CD4-positive, alpha-beta memory T cell (primary cell): ENCODE results near the gene VEZT. TPM values are rescaled to one million over a fixed set of nuclear protein-coding genes. Genes with fewer than 3 reads are reported as not detected.

Experiments used
- CTCF ChIA-PET: fragments of 350-600 bp; sonication (Branson Sonifier 250); formaldehyde crosslinking; loops from one replicate; lab custom pipeline; 2021; ENCODE audit warnings: inconsistent platforms; ENCODE audit not compliant: partially characterized antibody; lab: Charles Lee
- POLR2A ChIA-PET: fragments of 350-600 bp; sonication (Branson Sonifier 250); formaldehyde crosslinking; loops from one replicate; lab custom pipeline; 2021; ENCODE audit not compliant: partially characterized antibody; lab: Charles Lee
- DNase-seq, 5 donors: peaks; one replicate each; pipeline versions ENCODE4 v3.0.0 to v3.0.0-alpha.2; 2020 to 2022; ENCODE audit warnings: mixed read lengths in 1 of 5
- H3K27ac ChIP-seq: one replicate; pipeline ENCODE4 v1.7.0; 2013; ENCODE audit warnings: low read depth, low read length
- H3K27me3 ChIP-seq: 2 replicates; pipeline ENCODE4 v1.7.0; 2013; ENCODE audit warnings: mild to moderate bottlenecking, low read length, moderate library complexity; ENCODE audit not compliant: insufficient read depth
- H3K36me3 ChIP-seq: 2 replicates; pipeline ENCODE4 v1.7.0; 2013; ENCODE audit warnings: mild to moderate bottlenecking, low read length, moderate library complexity; ENCODE audit not compliant: insufficient read depth
- H3K4me1 ChIP-seq: 2 replicates; pipeline ENCODE4 v1.7.0; 2013; ENCODE audit warnings: mild to moderate bottlenecking, low read length, moderate library complexity; ENCODE audit not compliant: insufficient read depth
- H3K4me3 ChIP-seq, 2 donors: one replicate each; pipeline ENCODE4 v1.7.0; 2013; ENCODE audit warnings: low read length in 2 of 2, mild to moderate bottlenecking in 1 of 2
- H3K9me3 ChIP-seq, 2 donors: one replicate each; pipeline ENCODE4 v1.7.0; 2013; ENCODE audit warnings: low read length in 2 of 2, control low read depth in 1 of 2; ENCODE audit not compliant: control insufficient read depth in 1 of 2
- H3K27ac Mint-ChIP-seq, 7 donors: one replicate each; pipeline ENCODE4 v1.8.0; 2020 to 2021; ENCODE audit warnings: mixed read lengths in 7 of 7, mild to moderate bottlenecking in 6 of 7, inconsistent platforms in 3 of 7, moderate library complexity in 3 of 7
- H3K27me3 Mint-ChIP-seq, 2 donors: one replicate each; pipeline ENCODE4 v1.8.0; 2020 to 2021; ENCODE audit warnings: mixed read lengths in 2 of 2
- H3K36me3 Mint-ChIP-seq, 2 donors: one replicate each; pipeline ENCODE4 v1.8.0; 2020 to 2021; ENCODE audit warnings: mixed read lengths in 2 of 2, inconsistent platforms in 1 of 2, mild to moderate bottlenecking in 1 of 2
- H3K4me1 Mint-ChIP-seq, 4 donors: one replicate each; pipeline ENCODE4 v1.8.0; 2020 to 2021; ENCODE audit warnings: mixed read lengths in 4 of 4, mild to moderate bottlenecking in 1 of 4
- H3K4me3 Mint-ChIP-seq, 8 donors: one replicate each; pipeline ENCODE4 v1.8.0; 2020 to 2021; ENCODE audit warnings: mixed read lengths in 8 of 8, mild to moderate bottlenecking in 7 of 8, moderate library complexity in 6 of 8, inconsistent platforms in 3 of 8
- H3K9me3 Mint-ChIP-seq, 8 donors: one replicate each; pipeline ENCODE4 v1.8.0; 2020 to 2021; ENCODE audit warnings: mixed read lengths in 8 of 8, mild to moderate bottlenecking in 5 of 8, inconsistent platforms in 3 of 8, moderate library complexity in 1 of 8
- intact Hi-C: fragments of 100-400 bp; cut with micrococcal nuclease; formaldehyde crosslinking; loops from one replicate; pipeline ENCODE4 v1.15.1; 2023
- polyA plus RNA-seq, 2 donors: library from polyadenylated mRNA; unstranded; fragments of 300-500 nt; fragmentation: Illumina TruSeq; gene quantifications; one replicate each; pipeline ENCODE4 v1.2.3, GENCODE V29; 2021
- total RNA-seq, 2 experiments: library from RNA; stranded (reverse); gene quantifications; one replicate each; pipeline ENCODE4 v1.2.3, GENCODE V29; 2021

VEZT gene
- total and polyA plus RNA-seq, 4 experiments from 2014 or later = 22.3 to 49.4 (median 34.9) TPM

DNA sequence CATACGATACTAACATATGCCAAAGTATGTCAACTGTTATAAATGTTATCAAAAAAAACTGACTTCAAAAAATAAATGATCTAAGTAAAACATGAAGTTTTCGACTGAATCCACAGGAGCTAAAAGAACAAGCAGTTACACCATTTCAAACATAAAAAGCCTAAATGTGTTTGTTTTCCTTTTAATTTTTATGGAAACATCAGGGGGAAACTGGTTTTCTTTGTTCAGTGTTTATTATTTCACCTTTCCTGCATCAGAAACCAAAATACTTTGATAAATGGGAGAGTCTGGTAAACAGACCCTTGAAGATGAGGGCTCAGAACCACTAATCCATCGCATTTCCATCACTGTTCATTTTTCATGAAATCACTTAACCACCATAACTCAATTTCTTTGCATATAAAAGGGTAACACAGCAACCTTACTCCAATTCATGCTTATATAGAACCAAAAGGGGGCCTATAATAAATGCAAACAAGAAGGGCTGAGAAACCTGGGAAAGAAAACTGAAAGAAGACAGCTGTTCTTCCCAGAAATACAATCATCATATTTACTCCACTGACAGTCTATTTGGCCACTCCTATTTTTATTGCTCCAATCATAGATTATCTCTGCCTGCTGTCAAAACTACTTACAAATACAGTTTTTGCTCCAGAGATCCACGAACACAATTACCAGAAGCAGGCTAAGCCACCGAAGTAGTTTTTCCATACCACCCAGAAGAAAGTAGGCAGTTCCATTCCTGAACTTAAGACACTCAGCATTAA lies 17.3 kb upstream of the VEZT start:
- H3K9me3 ChIP-seq = no peaks in the 10 kb centered on the region
- no peaks in the 10 kb centered on the region for H3K9me3 Mint-ChIP-seq

DNA sequence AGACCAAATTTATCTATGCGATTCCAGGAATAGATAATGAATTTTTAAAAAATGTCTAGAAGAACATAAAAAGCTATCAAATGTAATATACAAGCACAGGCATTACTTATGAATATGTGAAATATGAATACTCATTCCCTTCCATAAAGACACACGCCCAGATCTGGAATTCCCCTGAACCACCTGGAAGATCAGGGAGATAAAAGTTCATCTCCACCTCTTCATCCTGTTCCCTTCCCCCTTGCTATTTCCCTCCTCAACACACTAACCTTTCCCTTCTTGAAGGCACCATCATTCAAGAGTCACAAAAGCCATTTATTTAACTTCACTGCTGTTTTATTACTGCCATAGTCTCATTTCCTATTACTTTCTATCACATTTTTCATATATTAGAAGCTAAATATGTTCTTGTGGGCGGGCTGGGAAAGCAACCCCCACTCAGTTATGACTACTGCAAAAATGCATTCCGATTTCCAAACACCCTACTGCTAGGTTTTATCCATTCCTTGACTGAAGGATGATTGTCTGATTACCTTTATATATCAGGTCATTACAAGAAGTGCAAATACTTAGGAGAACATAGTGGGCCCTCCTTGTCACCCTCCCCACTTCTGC lies 16.4 kb upstream of the VEZT start:
- Mint-ChIP-seq H3K27me3 (peaks cover 0 to 1% of the 10 kb centered on the region in 2 donors), H3K27ac (peak overlapping the region in 1 of 7 donors; percentile 20), H3K4me3 (no peak overlapping the region), H3K9me3 (no peaks in the 10 kb centered on the region), H3K4me1 (no peaks in the 10 kb centered on the region), H3K36me3 (no peaks in the 10 kb centered on the region)
- intact Hi-C loops = no loop called here
- no peaks in the 10 kb centered on the region for H3K27me3 ChIP-seq
- H3K9me3 ChIP-seq = no peaks in the 10 kb centered on the region
- ChIA-PET POLR2A (no interaction called here), CTCF (interaction anchor here (0.8 to 1.3 kb wide), 3 partner anchors 31 to 84 kb away, joined by 3 to 4 read pairs (median 3); no protein-coding TSS in a partner anchor)
- H3K27ac ChIP-seq = no peak overlapping the region
- no peak overlapping the region for H3K4me3 ChIP-seq
- no peak for DNase-seq
- H3K4me1 ChIP-seq = no peaks in the 10 kb centered on the region
- H3K36me3 ChIP-seq = no peaks in the 10 kb centered on the region

More for the DNA sequence above, 17.3 kb upstream of the VEZT start:
- no peak overlapping the region for H3K27ac ChIP-seq
- Mint-ChIP-seq H3K27me3 (peaks cover 0 to 1% of the 10 kb centered on the region in 2 donors), H3K4me1 (no peaks in the 10 kb centered on the region), H3K27ac (peak overlapping the region in 1 of 7 donors; percentile 7), H3K4me3 (no peak overlapping the region), H3K36me3 (no peaks in the 10 kb centered on the region)
- no peaks in the 10 kb centered on the region for H3K4me1 ChIP-seq
- POLR2A ChIA-PET = no interaction called here
- no peak for DNase-seq
- no peaks in the 10 kb centered on the region for H3K36me3 ChIP-seq
- intact Hi-C loops = no loop called here
- H3K27me3 ChIP-seq = no peaks in the 10 kb centered on the region
- CTCF ChIA-PET = interaction anchor here (0.7 to 1.3 kb wide), 4 partner anchors 17 to 372 kb away, joined by 3 to 4 read pairs (median 3); partner anchors contain the start of genes FGD6 and VEZT
- H3K4me3 ChIP-seq = no peak overlapping the region

DNA sequence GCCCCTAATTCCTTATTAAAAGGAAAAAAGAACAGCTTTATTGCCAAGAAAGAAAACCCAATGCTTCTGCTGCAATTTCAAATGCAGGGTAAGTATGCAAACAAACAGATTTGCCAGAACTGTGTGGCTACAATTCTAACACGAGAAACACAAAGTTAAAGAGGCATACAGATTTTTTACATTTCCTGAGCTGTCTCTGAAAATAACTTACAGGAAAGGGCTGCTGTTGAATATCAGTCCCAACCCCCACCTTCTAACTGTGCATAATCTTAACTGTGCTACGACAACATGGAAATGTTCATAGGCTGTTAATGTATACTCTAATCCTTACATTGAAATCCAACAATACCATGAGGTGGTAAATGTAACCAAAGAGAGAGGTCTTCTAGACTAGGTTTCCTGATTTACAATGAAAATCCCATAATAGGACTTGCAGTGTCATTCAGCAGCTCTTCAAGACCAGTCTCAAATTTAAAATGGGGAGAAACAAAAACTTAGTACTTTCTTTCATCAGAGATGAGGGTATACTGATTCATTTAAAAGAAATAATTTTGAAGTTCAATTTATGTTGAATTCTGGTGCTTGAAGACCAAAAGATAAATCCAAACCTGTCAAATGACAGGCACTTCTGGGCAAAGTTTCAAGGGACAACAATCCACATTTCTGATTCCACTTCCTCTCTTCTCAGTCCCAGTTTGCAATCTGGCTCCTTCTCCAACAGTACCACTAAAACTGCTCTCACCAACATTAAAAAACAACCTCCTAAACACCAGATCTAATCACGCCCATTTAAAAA lies 14.7 kb upstream of the VEZT start:
- no peaks in the 10 kb centered on the region for H3K27me3 ChIP-seq
- H3K27ac Mint-ChIP-seq = no peak overlapping the region

DNA sequence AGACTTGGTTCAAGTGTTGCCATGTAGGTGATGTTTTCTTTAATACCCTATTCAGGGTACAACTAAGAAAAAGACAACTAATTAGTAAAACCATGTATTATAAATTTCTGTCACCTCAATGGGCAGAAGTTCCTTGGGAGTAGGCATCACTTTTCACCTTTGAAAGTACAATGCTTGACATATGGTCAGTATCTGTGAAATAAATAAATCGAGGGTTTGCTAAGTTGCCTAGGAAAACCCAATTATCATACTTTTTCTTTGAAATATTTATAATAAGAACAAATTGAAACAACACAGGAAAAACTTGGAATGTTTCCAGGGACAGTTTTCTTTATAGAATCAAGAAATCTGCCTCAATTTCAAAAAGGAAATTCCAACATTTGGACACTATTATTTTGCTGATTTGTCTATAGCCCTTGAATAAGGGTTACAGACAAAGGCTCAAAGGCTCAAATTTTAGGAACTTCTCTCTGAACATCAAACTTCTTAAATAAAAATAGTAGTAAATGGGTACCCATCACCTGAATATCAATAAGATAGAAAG lies 14.0 kb upstream of the VEZT start:
- Mint-ChIP-seq H3K4me3 (no peak overlapping the region), H3K9me3 (no peaks in the 10 kb centered on the region), H3K36me3 (no peaks in the 10 kb centered on the region), H3K4me1 (no peaks in the 10 kb centered on the region), H3K27me3 (peaks cover 0 to 3% of the 10 kb centered on the region in 2 donors), H3K27ac (no peak overlapping the region)
- no peaks in the 10 kb centered on the region for H3K36me3 ChIP-seq
- H3K4me3 ChIP-seq = no peak overlapping the region
- no peaks in the 10 kb centered on the region for H3K4me1 ChIP-seq
- H3K27ac ChIP-seq = no peak overlapping the region
- intact Hi-C loops = no loop called here
- H3K9me3 ChIP-seq = no peaks in the 10 kb centered on the region
- CTCF ChIA-PET = no interaction called here
- DNase-seq = no peak
- POLR2A ChIA-PET = no interaction called here
- no peaks in the 10 kb centered on the region for H3K27me3 ChIP-seq

More for the DNA sequence above, 14.7 kb upstream of the VEZT start:
- Mint-ChIP-seq H3K36me3 (no peaks in the 10 kb centered on the region), H3K4me1 (no peaks in the 10 kb centered on the region), H3K9me3 (no peaks in the 10 kb centered on the region), H3K27me3 (peaks cover 0 to 3% of the 10 kb centered on the region in 2 donors), H3K4me3 (no peak overlapping the region)
- ChIA-PET CTCF (no interaction called here), POLR2A (no interaction called here)
- Histone ChIP-seq H3K4me3 (no peak overlapping the region), H3K4me1 (no peaks in the 10 kb centered on the region), H3K27ac (no peak overlapping the region), H3K9me3 (no peaks in the 10 kb centered on the region), H3K36me3 (no peaks in the 10 kb centered on the region)
- no peak for DNase-seq
- intact Hi-C loops = no loop called here

DNA sequence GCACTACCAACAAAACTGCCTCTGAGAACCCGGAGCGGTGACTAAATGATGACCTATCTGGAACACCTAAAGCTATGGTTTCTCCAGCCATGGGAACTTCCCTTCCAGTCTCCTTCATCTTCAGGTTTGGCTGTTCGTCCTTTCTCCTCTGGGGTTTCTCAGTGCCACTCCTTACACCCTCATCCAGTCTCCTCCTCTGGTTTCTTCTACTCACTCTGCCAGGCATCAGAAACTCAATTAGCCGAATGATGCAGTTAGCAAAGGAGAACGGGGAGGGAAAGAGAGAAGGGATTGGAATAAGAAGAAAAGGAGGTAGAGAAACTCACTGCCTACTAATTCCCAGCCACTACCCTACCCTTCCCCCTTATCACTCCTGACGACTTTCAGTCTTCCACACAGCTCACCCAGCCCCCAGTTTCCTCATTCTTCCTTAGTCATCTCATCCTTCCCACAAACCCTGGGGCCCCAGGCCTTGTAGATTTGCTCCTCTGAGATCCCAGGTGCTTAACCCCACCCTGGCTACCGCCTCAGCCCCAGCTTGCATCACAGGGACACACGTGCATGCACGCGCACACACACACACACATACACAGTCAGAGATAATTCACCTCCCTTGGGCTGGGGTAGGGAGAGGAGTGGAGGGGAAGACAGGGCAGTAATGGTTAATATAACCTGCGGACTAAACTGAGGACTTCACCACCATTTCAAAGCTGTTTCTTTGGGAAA lies 13.3 kb upstream of the VEZT start:
- no peaks in the 10 kb centered on the region for H3K36me3 ChIP-seq
- ChIA-PET POLR2A (no interaction called here), CTCF (interaction anchor here (0.6 kb wide), 1 partner anchor 37 kb away, joined by 3 read pairs; no protein-coding TSS in a partner anchor)
- H3K9me3 ChIP-seq = no peaks in the 10 kb centered on the region
- DNase-seq = no peak
- H3K27ac Mint-ChIP-seq = no peak overlapping the region
- no peak overlapping the region for H3K27ac ChIP-seq
- H3K4me1 ChIP-seq = no peaks in the 10 kb centered on the region
- no peaks in the 10 kb centered on the region for H3K4me1 Mint-ChIP-seq
- H3K27me3 ChIP-seq = no peaks in the 10 kb centered on the region
- no peaks in the 10 kb centered on the region for H3K9me3 Mint-ChIP-seq
- peaks cover 0 to 1% of the 10 kb centered on the region in 2 donors for H3K27me3 Mint-ChIP-seq
- no peaks in the 10 kb centered on the region for H3K36me3 Mint-ChIP-seq
- no peak overlapping the region for H3K4me3 ChIP-seq
- intact Hi-C loops = no loop called here
- no peak overlapping the region for H3K4me3 Mint-ChIP-seq

DNA sequence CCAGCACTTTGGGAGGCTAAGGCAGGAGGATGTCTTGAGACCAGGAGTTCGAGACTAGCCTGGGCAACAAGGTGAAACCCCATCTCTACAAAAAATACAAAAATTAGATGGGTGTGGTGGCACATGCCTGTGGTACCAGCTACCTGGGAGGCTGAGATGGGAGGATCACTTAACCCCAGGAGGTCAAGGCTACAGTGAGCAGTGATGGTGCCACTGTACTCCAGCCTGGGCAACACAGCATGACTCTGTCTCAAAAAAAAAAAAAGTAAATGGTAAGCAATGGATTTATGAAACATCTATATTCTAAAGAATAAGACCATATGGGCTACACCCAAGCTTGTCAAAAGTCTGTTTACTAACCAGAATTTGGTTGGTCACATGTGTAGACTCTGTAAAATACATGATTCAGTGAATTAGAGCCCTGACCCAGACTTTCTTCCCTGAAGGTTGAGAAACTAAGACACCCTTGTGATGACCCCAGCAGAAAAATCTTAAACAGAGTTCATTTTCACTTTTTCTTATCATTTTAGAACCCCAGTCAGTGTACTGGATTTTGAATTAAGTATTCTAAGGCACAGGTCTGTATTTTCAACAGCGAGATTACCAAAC lies 12.5 kb upstream of the VEZT start:
- Histone ChIP-seq H3K36me3 (no peaks in the 10 kb centered on the region), H3K4me1 (no peaks in the 10 kb centered on the region), H3K4me3 (no peak overlapping the region), H3K9me3 (no peaks in the 10 kb centered on the region), H3K27ac (no peak overlapping the region), H3K27me3 (no peaks in the 10 kb centered on the region)
- Mint-ChIP-seq H3K36me3 (no peaks in the 10 kb centered on the region), H3K9me3 (no peaks in the 10 kb centered on the region), H3K4me3 (no peak overlapping the region), H3K4me1 (no peaks in the 10 kb centered on the region), H3K27me3 (peaks cover 0 to 1% of the 10 kb centered on the region in 2 donors), H3K27ac (no peak overlapping the region)
- POLR2A ChIA-PET = no interaction called here
- no peak for DNase-seq
- CTCF ChIA-PET = interaction anchor here (0.6 to 0.9 kb wide), 2 partner anchors 11 to 37 kb away, joined by 3 read pairs; no protein-coding TSS in a partner anchor
- intact Hi-C loops = no loop called here
